Activated naive CD4-positive, alpha-beta T cell treated with Interleukin-2 at 50 U/mL for 16 hours (primary cell): ENCODE results near the gene TMEM40.
A peak's percentile ranks its signal among the peaks of the same experiment; 100 is the strongest.
"Not testable (repeated sequence)": the region's sequence is repeated elsewhere in the genome, so short reads cannot be mapped to it uniquely, and the experiment has no call there.

Source experiments
- DNase-seq: peaks from one replicate; pipeline ENCODE4 v3.0.0-alpha.2; 2020

The TMEM40 gene

GRCh38 chr3:12710062-12710461 lies 49.0 kb downstream of the TMEM40 start:
- no peak for DNase-seq

- DNase-seq: no peak
Measured at GRCh38 chr3:12709334-12709733, 49.7 kb downstream of the TMEM40 start.

- no peak for DNase-seq
Measured at GRCh38 chr3:12708584-12709192, 50.4 kb downstream of the TMEM40 start.

- DNase-seq: no peak
Measured at GRCh38 chr3:12707449-12707848, 51.6 kb downstream of the TMEM40 start.

GRCh38 chr3:12706504-12707253 lies 52.4 kb downstream of the TMEM40 start:
- DNase-seq: peak; percentile 56

GRCh38 chr3:12705981-12706380 lies 53.1 kb downstream of the TMEM40 start:
- DNase-seq: no peak

- no peak for DNase-seq
Measured at GRCh38 chr3:12705374-12705926, 53.6 kb downstream of the TMEM40 start.

GRCh38 chr3:12702501-12702900 lies 56.6 kb downstream of the TMEM40 start:
- no peak for DNase-seq

- not testable (repeated sequence) for DNase-seq
Measured at GRCh38 chr3:12701601-12702000, 57.5 kb downstream of the TMEM40 start.

- no peak for DNase-seq
Measured at GRCh38 chr3:12700800-12701199, 58.3 kb downstream of the TMEM40 start.

- no peak for DNase-seq
Measured at GRCh38 chr3:12695916-12696315, 63.1 kb downstream of the TMEM40 start.

GRCh38 chr3:12695112-12695511 lies 63.9 kb downstream of the TMEM40 start:
- DNase-seq: no peak

GRCh38 chr3:12692444-12692843 lies 66.6 kb downstream of the TMEM40 start:
- DNase-seq: no peak

- DNase-seq: no peak
Measured at GRCh38 chr3:12689997-12690711, 68.9 kb downstream of the TMEM40 start.

- no peak for DNase-seq
Measured at GRCh38 chr3:12687948-12688347, 71.1 kb downstream of the TMEM40 start.

GRCh38 chr3:12686096-12686495 lies 73.0 kb downstream of the TMEM40 start:
- no peak for DNase-seq
